Small intestine (tissue), 7 donors: Measurements from ENCODE around the gene CERK. TPM values are rescaled to one million over a fixed set of nuclear protein-coding genes. Genes with fewer than 3 reads are reported as not detected.
A peak's percentile ranks its signal among the peaks of the same experiment; 100 is the strongest.
"Not testable (repeated sequence)": the region's sequence is repeated elsewhere in the genome, so short reads cannot be mapped to it uniquely, and the experiment has no call there.

Experiments
- DNase-seq, 2 donors: peaks; one replicate each; pipeline versions ENCODE4 v3.0.0 to v3.0.0-alpha.2; 2013
- FAIRE-seq: peaks from 2 replicates; lab custom pipeline; 2012; peaks lifted over from hg19 to GRCh38; lab: Jason Lieb, UNC
- H3K27ac ChIP-seq, 3 donors: one replicate each; pipeline ENCODE4 v1.5.1; 2013; ENCODE audit warnings: low read length in 2 of 3, mild to moderate bottlenecking in 2 of 3, control low read depth in 1 of 3, inconsistent platforms in 1 of 3, low read depth in 1 of 3, moderate library complexity in 1 of 3
- H3K27me3 ChIP-seq, 3 donors: one replicate each; pipeline ENCODE4 v1.6.1; 2013; ENCODE audit warnings: low read length in 3 of 3, inconsistent platforms in 1 of 3; ENCODE audit not compliant: control insufficient read depth in 3 of 3, insufficient read depth in 3 of 3
- H3K36me3 ChIP-seq, 3 donors: one replicate each; pipeline ENCODE4 v1.6.1; 2013; ENCODE audit warnings: low read length in 3 of 3, inconsistent platforms in 1 of 3, low read depth in 1 of 3, mild to moderate bottlenecking in 1 of 3, moderate library complexity in 1 of 3; ENCODE audit not compliant: control insufficient read depth in 3 of 3, insufficient read depth in 2 of 3
- H3K4me1 ChIP-seq, 3 donors: one replicate each; pipeline ENCODE4 v1.6.1; 2013; ENCODE audit warnings: low read length in 2 of 3, inconsistent platforms in 1 of 3, low read depth in 1 of 3, mild to moderate bottlenecking in 1 of 3, moderate library complexity in 1 of 3; ENCODE audit not compliant: control insufficient read depth in 3 of 3, insufficient read depth in 2 of 3
- H3K4me3 ChIP-seq, 3 donors: one replicate each; pipeline ENCODE4 v1.5.1; 2013; ENCODE audit warnings: low read length in 3 of 3, control low read depth in 1 of 3, inconsistent platforms in 1 of 3, low read depth in 1 of 3, mild to moderate bottlenecking in 1 of 3, moderate library complexity in 1 of 3
- H3K9me3 ChIP-seq, 2 donors: one replicate each; pipeline ENCODE4 v1.6.1; 2013; ENCODE audit warnings: low read depth in 1 of 2, low read length in 1 of 2; ENCODE audit not compliant: control insufficient read depth in 2 of 2, insufficient read depth in 1 of 2
- WGBS, 3 donors: extraction: QIAGEN DNeasy Blood & Tissue Kit; methylation state at CpG; one replicate each; pipeline ENCODE4 v1.1.7; 2013; 5-methylcytosine and 5-hydroxymethylcytosine counted together
- polyA plus RNA-seq, 4 donors: library from polyadenylated mRNA; stranded (reverse) in 3 of 4; unstranded in 1 of 4; fragments of 200-250 nt in 3 of 4; fragments of 120-200 nt in 1 of 4; gene quantifications; one replicate each; pipeline versions ENCODE4 v1.2.1 to v1.2.3, GENCODE V29; 2013
- donor health status: healthy with polysubstance abuse.
- donor health status: control.
- donor health status: control.
- donor health status: Bipolar disorder and iron deficiency.
- donor health status: healthy.

The CERK gene
- polyA plus RNA-seq, 4 donors: 43.7 to 84.7 (median 59.7) TPM

DNA sequence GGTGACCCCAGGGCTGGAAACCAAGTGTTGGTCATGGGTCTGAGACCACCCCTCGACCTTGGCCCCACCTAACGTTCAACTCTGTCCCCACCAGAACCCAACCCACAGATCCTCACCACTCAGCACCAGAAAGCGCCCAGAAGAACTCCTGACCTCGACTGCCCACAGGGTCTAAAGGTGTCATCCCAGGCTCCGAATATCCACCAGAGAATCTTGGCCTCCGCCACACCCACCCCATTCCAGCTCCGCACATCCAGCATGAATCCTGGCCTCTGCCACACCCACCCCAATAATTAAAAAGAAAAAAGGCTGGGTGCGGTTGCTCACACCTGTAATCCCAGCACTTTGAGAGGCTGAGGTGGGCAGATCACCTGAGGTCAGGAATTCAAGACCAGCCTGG lies 1.3 kb downstream of the CERK start:
- no peak for DNase-seq
- Histone ChIP-seq H3K4me1 (peaks cover 13 to 70% (median 14%) of the 10 kb centered on the region in 3 donors), H3K4me3 (peak overlapping the region; percentile 64 to 96 (median 90)), H3K27ac (peak overlapping the region; percentile 36 to 96 (median 87)), H3K36me3 (peaks cover 0 to 40% (median 0%) of the 10 kb centered on the region in 3 donors), H3K27me3 (no peaks in the 10 kb centered on the region), H3K9me3 (no peaks in the 10 kb centered on the region)
- FAIRE-seq: no peak
- WGBS, 3 donors: 11 to 43% (median 25%) methylated on average over 7 to 8 of the region's 8 CpGs

DNA sequence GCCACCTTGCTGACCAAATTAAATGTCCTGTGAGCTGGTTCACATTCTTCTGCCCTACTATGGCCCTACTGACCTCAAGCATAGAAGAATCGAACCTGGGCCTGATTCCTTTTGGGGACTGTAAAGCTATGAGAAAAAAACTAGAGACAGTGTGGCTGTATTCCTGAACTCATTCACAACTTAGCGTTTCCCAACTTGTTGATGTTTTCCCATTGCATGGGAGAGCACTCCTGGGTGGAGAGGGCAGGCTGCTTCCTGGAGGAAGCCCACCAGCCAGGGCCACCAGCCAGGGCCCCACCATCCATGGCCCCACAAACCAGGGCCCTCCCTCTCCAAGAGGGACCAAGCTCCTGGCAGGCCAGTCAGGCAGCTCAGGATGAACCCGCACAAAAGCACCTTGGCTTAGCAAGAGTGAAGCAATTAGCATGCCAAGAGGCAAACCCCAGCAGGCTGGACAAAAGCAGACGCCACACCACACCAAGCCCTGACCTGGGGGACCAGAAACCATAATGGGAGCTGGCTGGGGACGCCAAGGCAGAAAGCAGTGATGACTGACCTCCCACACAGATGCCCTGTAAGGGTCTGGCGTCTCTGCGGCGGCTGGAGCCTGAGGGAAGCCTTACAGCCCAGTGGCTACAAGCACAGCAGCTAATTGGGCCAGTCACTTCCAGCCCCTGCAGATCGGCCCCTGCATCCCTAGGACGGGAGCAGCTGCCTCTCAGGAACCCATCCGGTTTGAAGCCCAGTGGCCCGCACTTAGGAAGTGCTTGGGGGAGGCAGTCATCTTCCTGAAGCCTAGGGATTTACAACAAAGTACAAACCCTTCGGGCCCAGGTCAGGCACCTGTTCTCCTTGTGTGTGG lies 2.1 kb downstream of the CERK start:
- H3K4me1 ChIP-seq: peaks cover 13 to 70% (median 15%) of the 10 kb centered on the region in 3 donors
- peak overlapping the region in 2 of 3 donors; percentile 64 to 96 for H3K4me3 ChIP-seq
- 29 to 56% (median 52%) methylated on average over 13 of the region's 13 CpGs for WGBS, 3 donors
- peaks cover 0 to 40% (median 0%) of the 10 kb centered on the region in 3 donors for H3K36me3 ChIP-seq
- FAIRE-seq: no peak
- DNase-seq: no peak
- H3K27me3 ChIP-seq: no peaks in the 10 kb centered on the region
- no peaks in the 10 kb centered on the region for H3K9me3 ChIP-seq
- H3K27ac ChIP-seq: peak overlapping the region; percentile 36 to 96 (median 87)

DNA sequence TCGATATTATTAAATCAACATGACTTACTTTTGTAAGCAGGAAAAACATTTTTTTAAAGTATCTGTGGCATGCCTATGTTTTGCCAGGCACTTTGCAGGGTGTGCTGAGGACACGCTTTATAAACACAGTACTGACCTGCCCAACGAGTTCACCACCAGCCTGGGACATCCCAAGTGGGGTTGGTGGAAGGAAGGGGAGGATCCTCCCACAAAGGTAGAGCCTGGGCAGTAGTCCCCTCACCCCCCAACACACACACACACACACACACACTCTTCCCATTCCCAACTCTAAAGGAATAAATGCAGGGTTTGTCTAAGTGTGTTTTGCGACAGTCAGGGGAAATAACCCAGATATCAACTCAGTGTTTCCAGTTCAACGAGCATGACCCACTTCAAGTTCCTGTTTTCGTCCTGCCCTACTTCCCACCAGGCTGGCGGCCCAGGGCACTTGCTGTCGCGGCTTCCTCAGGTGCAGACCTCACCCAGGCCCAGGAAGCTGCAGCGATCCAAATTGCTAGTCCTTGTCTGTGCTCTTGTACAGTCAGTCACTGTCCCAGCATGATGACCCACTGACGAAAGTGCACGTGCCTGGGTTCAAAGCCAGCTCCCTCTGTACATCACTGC lies 3.1 kb downstream of the CERK start:
- H3K27ac ChIP-seq: peak overlapping the region; percentile 36 to 96 (median 87)
- H3K27me3 ChIP-seq: no peaks in the 10 kb centered on the region
- H3K4me1 ChIP-seq: peaks cover 14 to 66% (median 19%) of the 10 kb centered on the region in 3 donors
- peak overlapping the region in 1 of 3 donors; percentile 96 for H3K4me3 ChIP-seq
- DNase-seq (peak in 1 of 2 donors; percentile 50), FAIRE-seq (no peak)
- H3K36me3 ChIP-seq: peaks cover 0 to 42% (median 0%) of the 10 kb centered on the region in 3 donors
- H3K9me3 ChIP-seq: no peaks in the 10 kb centered on the region
- WGBS, 3 donors: 6 to 19% (median 6%) methylated on average over 12 of the region's 12 CpGs

DNA sequence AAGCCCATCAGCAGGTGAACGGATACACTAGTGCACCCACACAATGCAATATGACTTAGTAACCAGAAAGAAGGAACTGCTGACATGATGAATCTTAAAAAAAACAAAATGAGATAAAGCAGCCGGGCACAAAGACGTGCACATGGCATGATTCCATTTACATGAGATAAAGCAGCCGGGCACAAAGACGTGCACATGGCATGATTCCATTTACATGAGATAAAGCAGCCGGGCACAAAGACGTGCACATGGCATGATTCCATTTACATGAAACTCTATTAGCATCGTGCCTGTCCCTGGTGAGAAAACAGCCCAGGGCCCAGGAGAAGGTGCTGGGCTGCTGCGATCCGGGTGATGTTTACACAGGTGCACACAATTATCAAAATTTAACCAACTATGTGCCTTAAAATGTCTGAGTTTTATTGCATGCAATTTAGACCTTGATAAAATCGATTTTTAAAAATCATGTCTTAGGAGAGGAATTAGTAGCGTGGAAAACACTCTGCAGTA lies 3.8 kb downstream of the CERK start:
- not testable (repeated sequence) for H3K9me3 ChIP-seq, H3K27me3 ChIP-seq, H3K4me3 ChIP-seq, DNase-seq
- Histone ChIP-seq H3K4me1 (peaks cover 14 to 59% (median 17%) of the 10 kb centered on the region in 3 donors), H3K36me3 (peaks cover 0 to 45% (median 0%) of the 10 kb centered on the region in 3 donors), H3K27ac (peak overlapping the region in 2 of 3 donors; percentile 41 to 71)
- peak; percentile 30 for FAIRE-seq
- WGBS, 3 donors: 18 to 31% (median 30%) methylated on average over 12 of the region's 12 CpGs

DNA sequence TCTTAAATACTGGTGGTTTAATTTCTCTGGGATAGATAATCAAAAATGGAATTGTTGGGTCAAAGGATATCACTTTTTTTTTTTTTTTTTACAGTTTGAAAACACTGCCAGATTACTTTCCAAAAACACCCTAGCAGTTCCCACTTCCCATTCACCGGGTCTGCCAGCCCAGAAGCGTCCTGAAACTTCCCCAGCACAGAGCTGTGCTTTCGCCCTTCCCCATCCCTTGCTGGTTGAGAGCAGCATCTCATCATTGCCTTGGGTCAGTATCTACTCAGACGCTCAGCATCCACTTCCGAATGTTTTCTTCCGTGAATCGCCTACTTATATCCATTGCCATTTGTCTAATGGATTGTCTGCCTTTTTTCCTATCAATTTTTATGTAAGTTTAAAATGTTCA lies 5.5 kb downstream of the CERK start:
- Histone ChIP-seq H3K9me3 (no peaks in the 10 kb centered on the region), H3K27me3 (no peaks in the 10 kb centered on the region), H3K27ac (peak overlapping the region in 1 of 3 donors; percentile 47), H3K36me3 (peaks cover 0 to 62% (median 0%) of the 10 kb centered on the region in 3 donors), H3K4me1 (peaks cover 22 to 58% (median 22%) of the 10 kb centered on the region in 3 donors), H3K4me3 (no peak overlapping the region)
- no peak for FAIRE-seq
- no peak for DNase-seq
- WGBS, 3 donors: 71 to 82% (median 77%) methylated on average over 7 of the region's 7 CpGs

DNA sequence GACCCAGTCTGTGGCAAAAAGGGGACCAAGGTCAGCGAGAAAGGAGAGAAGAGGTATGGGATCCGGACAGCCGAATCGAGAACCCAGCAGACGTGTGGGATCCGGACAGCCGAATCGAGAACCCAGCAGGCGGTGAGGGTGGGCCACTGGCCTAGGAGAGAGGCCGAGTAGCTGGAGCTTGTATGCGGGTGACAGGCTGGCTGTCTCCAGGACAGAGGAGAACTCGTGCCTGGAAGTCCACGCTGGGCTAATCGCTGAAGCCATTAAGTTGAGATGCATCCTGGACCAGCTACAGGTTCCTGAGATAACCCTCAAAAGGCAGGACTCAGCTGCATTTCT lies 6.0 kb downstream of the CERK start:
- Histone ChIP-seq H3K4me3 (no peak overlapping the region), H3K4me1 (peaks cover 22 to 63% (median 25%) of the 10 kb centered on the region in 3 donors), H3K9me3 (no peaks in the 10 kb centered on the region), H3K27ac (peak overlapping the region; percentile 63 to 80 (median 69)), H3K27me3 (no peaks in the 10 kb centered on the region), H3K36me3 (peaks cover 0 to 67% (median 0%) of the 10 kb centered on the region in 3 donors)
- DNase-seq: no peak
- 36 to 86% (median 59%) methylated on average over 14 of the region's 14 CpGs for WGBS, 3 donors
- no peak for FAIRE-seq

DNA sequence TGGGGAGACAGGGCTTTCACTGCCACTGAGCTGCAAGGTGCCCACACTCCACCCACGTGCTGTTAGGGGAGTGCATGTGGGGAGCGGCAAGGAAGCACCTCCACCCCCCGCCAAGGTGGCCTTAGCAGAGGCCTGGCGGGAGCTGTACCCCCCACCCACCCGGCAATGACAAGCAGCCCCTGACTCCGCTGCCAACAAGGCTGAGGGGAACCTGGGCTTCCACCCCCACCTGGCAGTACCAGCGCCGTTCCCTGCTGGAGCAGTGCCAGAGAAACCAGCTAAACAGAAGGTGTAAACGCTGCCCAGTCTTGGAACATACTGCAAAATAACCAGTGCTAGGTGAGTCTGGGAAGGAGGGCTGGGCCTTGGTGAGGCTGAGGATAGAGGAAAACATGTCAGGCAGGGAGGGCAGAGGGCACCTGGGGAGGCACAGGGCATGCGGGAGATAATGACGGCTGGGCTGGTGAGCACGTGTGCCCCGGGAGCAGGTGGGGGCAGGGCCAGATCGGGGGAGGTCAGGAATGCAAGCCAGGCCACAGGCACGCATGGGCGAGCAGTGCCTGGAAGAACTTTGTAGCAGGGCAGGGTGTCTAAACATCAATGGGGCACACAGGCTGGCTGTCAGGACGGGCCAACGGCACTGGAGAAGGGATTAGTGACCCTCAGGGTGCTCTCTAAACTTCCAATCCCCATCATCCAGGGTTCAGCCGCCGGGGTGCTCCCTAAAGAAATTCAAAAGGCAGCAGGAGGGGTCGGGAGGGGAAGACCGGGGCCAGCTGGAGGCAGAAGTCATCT lies 6.6 kb downstream of the CERK start:
- Histone ChIP-seq H3K27me3 (no peaks in the 10 kb centered on the region), H3K36me3 (peaks cover 0 to 69% (median 0%) of the 10 kb centered on the region in 3 donors), H3K4me3 (peak overlapping the region in 1 of 3 donors; percentile 8), H3K4me1 (peaks cover 18 to 60% (median 25%) of the 10 kb centered on the region in 3 donors), H3K27ac (peak overlapping the region; percentile 63 to 97 (median 80)), H3K9me3 (no peaks in the 10 kb centered on the region)
- WGBS, 3 donors: 17 to 55% (median 36%) methylated on average over 22 of the region's 22 CpGs
- FAIRE-seq (no peak), DNase-seq (peak; percentile 81 to 97)
